CD4-positive, alpha-beta T cell treated with Interleukin-6 for 4 hours (primary cell): ENCODE data around the gene CTNND2.
"Not testable (repeated sequence)": the region's sequence is repeated elsewhere in the genome, so short reads cannot be mapped to it uniquely, and the experiment has no call there.

Experiments used
- DNase-seq: peaks from one replicate; pipeline ENCODE4 v3.0.0-alpha.2; 2020; ENCODE audit warnings: mixed read lengths

CTNND2 gene

DNA sequence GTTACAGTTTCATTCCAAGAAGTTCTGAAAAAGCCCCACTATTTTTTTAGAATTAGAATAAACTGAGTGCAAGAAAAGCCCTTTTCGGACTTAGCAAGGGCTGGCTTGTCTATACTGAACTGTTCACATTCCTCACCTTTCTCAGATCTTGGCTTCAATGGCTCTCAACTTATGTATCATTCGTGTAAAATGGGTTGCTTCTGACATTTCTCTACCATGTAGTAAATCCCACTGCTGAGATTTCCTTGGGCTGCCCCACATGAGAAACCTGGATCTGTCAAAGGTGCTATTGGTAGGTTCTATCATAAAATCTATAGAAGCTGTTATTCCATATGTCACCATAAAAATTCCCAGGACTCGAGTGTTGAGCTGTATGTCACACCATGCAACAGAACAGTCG is 454.3 kb downstream of the CTNND2 start:
- DNase-seq = no peak

DNA sequence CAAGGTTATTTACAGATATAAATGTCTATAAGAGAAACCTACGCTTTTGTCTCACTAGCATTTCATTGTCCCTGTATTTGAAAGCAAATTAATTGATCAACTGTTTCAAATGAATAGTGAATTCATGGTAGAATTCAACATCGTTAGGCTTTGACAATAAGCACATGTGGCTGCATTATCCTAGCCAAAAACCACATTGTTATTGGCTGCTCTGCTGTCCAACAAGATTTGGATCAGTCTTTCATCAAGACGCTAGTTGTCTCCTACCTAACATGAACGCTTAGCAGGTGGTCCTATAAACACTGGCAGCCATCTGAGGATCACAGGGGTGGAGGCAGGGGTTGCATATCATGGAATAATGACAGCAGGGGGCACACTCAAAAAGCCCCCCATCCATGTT is 455.0 kb downstream of the CTNND2 start:
- DNase-seq = no peak

DNA sequence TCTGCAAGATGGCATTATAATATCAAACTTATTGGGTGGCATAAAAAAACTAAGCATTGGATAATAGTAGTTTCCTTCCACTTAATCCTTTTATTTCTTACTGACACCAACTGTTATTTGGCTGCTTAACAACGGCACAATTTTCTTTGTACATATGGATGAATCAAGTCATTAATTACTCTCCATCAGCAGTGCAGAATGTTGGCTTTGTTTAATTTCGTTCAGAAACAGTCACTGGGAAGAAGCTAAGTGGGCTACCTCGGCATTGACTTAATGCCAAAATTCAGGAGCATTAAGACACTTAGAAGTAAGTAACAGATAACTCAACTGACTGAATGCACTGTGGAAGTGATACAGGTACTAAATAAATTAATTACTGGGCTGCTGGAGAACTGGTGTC is 460.4 kb downstream of the CTNND2 start:
- no peak for DNase-seq

DNA sequence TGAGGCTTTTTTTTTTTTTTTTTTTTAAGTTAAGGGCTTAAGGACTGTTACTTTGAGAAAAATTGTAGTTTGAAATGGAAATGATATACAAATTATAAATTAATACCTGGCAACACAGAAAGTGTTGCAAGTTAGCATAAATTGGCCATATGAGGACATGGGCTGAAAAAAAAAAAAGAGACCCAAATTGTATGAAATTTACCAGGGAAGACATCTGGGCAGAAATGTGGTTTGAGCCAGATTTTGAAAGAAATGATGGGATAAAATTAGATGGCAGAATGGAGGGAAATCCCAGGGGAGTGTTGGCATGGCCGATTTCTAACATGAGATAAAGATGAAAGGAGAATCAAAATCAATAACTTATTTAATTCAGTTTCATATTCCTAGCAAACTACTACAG is 472.1 kb downstream of the CTNND2 start:
- no peak for DNase-seq

DNA sequence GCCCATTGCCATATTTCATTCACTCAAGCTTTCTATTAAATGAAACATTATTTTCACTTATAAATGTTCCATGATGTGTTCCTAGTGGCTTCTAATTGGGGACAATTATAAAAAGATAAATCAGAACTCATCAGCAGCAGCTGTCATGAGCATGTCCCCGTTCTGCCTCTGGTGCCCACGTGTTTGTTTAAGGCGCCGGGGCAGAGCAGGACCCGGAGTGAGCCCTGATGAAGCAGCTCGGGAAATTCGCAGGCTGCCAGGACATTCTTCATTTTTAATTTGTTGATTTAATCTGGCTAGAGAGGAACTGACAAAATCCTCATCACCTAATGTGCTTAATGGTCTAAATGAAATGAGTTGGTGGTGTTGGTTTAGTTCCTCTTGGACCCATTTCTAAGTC is 475.0 kb downstream of the CTNND2 start:
- no peak for DNase-seq

DNA sequence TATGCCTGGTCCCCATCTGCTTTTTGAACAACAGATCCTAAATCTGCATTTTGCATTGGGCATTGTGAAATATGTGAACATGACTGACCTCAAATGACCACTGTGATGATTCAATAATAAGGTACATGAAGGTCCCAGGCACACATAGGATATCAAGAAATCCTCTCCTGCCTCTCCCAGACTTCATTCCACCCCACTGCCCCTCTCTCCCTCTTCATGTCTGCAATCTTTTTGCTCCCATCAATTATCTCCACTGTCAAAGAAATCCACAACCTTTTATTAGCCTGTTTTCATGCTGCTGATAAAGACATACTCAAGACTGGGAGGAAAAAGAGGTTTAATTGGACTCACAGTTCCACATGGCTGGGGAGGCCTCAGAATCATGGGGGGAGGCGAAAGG is 476.7 kb downstream of the CTNND2 start:
- DNase-seq = no peak

DNA sequence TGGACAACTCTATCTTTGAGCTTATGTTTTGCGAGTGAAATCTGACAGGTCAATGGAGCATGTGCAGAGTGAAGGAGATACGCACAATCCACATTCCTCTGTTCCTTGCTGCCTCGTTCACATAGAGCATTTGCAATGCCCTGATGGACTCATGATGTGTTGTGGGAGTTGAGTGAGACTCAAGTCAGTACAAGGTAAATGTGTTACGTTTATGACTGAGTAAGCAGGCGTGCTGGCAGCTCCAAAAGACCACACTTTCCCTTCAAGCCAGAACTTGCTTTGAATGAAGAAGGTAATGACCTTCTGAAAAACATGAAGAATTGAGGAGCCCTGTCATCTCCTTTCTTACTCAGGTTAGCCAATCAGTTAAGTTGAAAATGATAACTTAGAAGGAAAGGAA is 477.8 kb downstream of the CTNND2 start:
- DNase-seq = no peak

DNA sequence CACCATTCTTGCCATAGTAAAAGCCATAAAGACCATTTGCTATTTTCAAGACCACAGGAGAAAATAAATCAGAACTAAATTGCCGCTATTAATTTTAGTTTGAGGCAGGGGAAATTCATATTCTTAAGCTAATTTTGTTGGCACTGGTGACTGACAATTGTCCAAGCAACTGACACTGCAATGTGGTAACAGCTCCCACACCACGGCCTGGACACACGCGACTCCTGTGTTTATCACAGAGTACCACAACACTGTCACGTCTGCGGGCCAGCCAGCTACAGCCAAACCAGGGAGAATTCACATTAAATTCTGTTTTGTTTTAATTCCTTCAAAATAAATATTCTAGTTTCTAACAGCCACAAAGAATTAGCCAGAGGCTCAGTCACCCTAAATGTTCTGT is 481.9 kb downstream of the CTNND2 start:
- DNase-seq = no peak

DNA sequence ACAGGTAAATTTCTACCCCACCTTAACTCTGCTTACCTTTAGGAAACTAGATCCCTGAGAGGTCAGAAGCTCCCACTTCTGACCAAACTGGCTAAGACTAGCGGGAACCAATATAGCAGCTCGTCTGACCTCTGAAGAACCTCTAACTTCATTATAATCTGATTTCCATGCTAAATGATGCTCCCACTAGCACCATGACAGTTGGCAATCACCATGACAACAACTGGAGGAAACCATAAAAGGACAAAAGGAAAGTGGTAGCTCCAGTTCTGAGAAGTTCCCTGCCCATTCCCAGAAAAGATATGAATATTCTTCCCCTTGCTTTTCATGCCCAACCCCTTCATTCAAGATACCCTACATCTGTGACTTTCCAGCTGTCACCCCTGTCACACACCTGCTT is 483.3 kb downstream of the CTNND2 start:
- DNase-seq = no peak

DNA sequence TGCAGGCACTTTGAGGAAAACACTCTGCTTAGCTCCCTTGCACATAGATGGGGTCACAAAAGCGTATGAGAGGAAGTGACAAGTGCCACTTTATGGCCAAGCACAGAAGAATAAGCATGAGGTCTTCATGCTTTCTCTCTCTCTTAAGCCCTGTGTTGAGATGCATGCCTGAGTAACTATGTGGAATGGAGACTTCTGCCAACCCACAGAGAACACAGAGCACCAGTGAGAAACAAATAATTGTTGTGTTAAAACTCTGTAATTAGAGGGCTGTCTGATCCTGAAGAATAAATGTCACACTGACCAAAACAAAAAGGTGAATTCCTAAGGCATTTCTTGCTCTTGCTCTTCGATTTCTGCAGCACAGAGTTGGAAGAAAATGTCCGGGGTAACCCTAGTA is 488.5 kb downstream of the CTNND2 start:
- no peak for DNase-seq

DNA sequence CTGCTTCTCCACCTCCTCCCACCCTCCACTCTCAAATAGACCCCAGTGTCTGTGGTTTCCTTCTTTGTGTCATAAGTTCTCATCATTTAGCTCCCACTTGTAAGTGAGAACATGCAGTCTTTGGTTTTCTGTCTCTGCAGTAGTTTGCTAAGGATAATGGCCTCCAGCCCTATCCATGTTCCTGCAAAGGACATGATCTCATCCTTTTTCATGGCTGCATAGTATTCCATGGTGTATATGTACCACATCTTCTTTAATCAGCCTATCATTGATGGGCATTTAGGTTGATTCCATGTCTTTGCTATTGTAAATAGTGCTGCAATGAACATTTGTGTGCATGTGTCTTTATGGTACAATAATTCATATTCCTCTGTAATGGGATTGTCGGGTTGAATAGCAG is 489.5 kb downstream of the CTNND2 start:
- not testable (repeated sequence) for DNase-seq

DNA sequence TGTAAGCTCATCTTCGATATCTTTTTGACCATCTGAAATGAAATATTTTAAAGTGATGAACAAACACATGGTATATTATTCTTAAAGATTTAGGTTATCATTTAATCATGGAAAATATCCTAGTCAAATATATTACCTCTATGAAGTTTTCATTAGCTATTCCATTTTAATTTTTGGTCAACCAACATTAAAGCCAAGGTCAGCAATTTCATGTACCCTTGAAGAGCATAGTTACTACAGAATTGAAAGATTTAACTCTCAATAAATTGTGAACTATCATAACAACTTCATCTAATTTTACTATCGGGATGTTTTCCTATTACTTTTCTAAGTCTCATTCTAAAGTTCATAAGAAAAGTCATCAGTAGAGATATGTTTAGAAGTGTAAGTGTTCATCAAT is 492.6 kb downstream of the CTNND2 start:
- no peak for DNase-seq

DNA sequence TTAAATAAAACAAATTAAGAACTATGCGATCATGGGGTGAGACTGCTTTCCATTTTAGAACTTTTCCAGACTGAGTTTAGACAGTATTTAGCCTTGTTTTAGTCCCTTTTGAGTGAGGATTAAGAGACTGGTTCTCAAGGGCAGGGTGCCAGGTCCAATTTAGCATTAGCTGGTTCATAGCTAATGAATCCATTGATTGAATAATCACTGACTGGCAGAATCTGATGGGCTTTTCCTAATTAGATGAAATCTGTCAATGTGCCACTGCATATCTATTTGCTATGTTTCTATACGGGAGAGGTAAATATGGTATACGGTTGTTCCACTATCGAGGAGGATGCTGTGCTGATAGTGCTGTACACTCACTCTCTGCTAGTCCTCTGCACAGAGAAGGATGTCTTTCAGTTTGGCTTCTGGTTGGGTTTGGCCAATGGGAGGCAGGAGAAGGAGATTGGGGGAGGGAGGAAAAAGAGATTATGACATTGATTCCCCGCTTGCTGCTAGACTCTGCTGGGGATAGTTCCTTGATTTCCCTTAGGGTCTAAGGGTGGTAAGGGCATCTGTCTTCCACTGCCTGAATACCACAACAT is 496.6 kb downstream of the CTNND2 start:
- DNase-seq = no peak

DNA sequence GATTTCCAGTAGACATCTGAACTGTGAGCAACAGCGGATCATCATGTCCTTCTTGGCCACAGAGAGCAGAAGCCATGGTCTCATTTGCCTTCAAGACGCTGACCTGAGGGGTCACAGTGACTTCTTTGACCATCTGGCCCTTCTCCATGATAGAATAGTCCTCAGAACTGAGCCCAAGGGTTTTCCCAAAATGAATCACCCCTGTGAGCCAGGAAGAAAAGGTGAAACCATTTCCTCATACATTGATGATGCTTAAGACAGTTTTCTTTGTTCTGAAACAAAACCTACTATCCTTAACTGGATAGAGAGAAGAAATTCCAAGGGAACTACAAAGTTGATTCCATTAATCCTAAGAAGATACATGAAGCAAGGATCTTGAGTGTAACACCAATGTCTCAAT is 503.9 kb downstream of the CTNND2 start:
- DNase-seq = no peak

DNA sequence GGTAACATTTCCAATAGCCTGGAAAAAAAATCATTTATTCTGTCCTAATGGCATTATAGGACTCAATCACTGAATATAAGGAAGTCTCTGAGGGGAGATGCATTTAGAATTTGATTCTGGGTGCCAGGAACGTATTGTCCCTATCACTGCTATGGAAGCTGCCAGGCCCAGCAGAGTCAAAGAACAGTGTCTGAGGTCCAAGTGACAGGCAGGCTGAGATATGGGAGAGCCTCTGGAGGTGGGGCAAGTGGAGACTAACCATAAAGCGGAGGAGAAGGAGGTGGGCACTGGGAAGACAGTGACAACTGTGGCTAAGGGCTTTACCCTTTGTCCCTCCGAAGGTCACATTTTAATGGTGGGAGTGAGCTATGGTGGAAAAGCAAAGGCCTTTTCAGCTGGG is 505.5 kb downstream of the CTNND2 start:
- DNase-seq = no peak

DNA sequence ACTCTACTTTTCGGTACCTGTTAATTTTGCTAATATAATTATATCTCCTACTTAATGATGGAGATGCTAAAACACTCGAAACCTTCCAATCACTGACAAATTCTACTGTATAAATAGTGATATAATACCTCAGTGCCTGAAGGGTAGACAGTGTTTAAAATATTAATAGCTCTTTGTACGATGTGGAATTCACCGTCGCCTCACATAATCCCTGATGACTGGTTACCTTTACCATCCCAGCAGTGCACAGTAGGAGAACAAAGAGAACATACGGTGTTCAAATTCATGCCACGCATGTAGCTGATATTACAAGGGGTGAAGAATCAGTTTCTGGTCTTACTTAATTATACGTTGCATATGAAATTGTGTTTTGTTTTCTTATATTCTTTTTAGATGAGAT is 506.7 kb downstream of the CTNND2 start:
- DNase-seq = no peak

DNA sequence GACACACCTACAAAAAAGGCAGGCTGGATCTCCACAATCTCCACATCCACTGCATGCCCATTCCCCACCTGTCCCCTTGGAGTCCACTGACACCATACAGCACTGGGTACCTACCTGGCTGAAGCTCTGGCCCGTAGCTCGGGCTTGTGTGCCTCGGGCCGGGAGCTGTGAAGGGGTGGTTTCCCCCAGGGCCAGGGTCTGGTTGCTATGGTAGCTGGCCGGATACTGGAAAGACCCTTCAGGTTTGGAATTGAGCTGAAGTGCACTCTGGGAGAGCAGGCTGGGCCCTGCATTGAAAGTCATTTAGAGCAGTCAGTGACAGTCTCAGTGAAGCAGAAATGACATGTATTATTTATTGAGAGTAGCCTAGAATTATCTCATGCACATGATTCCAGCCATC is 507.3 kb downstream of the CTNND2 start:
- no peak for DNase-seq

DNA sequence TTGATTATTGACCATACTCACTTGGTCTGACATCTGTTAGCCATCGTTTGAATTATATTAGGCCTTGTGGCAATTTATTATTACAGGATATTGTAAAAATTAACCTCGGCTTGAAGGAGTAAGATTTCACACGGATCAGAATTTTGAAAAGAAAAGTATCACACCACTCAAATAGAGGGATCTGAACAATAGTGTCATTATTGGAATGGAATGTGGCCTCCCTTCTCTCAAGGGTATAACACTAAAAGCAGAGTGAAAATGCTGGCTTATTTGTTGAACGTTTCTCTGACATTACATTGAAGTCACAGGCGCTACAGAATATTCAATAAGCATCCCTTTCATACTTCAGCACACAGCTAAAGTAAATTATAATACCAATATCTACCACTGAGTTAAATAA is 509.3 kb downstream of the CTNND2 start:
- DNase-seq = no peak

DNA sequence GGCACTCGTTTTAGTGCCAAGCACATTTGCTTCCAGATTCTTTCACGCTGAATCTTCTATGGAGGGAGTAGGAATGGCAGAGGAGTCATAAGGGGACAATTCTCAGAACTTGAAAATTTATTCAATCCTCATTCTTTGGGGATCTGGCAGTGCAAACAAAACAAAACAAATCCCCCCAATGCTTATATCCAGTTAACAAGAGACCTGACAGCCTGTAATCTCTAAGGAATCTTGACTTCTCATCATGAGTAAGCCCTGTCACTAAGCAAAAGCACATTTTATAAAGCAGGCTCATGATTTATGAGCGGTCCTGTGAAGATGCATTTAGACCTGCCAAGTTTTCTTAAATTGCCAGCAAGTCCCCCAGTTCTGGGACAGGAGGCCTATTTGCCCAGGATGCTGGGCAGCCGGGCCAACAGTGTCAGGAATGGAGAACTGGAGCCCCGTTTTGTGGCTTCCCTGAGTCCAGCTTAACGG is 513.9 kb downstream of the CTNND2 start:
- DNase-seq = no peak

DNA sequence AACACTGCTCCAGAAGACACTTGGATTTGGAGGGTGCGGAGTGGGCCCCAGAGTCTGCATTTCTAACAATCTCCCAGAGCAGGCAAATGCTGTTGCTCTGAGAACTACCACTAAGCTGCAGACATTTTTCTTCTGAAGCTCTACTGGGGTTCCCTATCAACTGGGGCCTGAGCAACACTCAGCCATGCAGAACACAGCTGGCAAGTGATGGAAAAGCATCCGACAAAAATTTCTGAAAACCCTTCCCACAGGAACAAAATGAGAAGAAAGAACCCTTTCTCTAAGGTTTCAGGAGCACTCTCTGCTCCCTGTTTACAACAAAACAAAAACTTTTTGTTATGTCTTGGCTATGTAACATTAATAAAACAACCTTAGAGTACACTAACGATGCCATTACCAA is 516.9 kb downstream of the CTNND2 start:
- DNase-seq = no peak

DNA sequence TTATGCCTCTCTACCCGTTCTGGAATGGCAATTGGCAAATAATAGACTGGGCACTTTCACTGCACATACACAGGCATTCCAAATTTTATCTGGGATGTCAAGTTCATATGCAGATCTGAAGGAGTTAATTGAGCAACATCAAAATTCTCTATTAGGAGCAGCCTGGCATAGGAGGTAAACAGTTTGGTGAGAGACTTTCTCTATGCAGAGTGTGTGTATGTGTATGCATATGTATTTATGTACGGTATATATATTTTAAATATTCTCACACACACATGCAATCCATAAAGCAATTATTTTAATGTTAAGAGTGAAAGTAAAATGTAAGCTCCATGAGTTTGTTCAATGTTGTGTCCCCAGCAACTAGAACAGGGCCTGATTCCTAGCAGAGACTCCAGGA is 517.8 kb downstream of the CTNND2 start:
- no peak for DNase-seq

DNA sequence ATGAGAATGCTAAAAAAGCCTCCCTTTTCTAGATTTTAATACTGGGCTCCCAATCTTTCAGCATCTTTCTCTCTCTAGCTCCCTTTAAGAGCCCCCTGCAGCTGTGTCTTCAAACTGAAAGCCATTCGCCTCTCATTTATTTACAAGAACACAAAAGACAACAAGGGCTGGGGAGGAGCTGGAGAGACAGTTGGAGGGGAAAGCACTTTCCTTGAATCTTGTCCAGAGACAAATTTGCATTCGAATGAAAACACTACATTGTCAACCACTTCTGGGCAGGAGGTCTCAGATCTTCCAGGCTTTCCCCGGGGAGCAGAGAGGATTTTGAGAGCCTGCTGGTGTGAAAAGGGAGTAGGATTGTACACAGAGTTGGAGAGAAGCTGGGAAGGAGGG is 518.3 kb downstream of the CTNND2 start:
- DNase-seq = no peak

DNA sequence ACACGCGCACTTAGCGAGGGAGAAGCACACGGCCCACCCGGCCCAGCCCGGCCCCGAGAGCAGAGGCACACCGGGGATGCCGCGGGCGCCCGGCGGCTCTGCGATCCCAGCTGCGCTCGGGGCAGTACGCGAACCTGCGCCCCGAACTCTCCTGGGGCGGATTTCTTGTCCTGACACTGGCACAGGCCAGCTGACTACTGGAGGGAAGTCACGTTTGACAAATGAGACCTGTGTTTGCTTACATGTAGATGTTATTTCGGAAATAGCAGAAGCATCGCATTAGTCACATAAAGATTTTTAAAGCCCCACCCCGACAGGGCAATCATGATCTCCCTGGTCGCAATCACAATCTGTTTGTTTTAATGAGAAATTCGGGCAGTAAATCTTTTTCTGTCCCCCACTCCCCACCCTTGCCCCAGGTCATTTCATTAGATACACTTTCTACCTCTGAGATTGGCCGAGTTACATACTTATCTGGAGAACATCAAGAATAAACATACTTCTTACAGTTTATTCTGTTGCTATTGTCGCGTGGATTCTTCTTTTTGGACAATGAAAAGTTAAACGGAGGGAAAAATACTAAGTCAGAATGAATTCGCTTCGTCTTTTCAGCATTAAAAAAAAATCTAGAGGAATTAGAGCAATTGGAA is 518.9 kb downstream of the CTNND2 start:
- DNase-seq = no peak

DNA sequence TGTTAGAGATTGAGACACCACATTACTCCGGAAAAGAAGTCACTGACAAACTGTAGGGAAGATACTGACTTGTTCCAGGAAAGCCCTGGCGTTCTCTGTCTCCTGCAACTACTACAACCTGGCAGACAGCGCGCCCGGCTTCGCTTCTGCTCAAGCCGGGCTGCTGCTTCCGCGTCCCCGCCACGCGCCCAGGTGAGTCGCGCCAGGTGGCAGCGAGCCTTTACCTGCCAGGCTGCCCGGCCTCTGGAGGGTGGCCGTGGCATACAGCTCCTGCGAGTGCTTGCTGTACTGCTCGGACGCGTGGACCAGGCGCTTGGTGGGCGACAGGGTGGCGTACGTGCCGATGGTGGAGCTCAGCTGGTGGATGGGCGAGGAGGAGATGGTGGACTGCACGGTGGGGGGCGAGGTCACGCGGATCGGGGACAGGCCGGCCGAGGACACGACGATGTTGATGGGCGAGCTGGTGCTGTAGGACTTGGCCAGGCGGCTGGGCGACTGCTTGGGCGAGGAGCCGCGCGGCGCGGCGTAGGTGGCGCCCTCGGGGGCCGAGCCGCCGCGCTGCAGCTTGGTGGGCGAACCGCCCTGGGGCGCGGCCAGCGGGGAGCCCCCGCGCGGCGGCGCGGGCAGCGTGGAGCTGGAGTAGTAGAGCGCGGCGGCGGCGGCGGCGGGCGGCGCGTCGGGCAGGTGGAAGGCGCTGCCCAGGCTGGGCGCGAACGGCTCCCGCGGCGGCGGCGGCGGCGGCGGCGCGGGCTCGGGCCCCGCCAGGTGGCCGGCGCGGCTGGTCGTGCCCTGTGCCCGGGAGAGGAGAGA is 519.6 kb downstream of the CTNND2 start:
- no peak for DNase-seq
